ENCODE measurements around the gene ZDHHC9. TPM values are rescaled to one million over a fixed set of nuclear protein-coding genes. Genes with fewer than 3 reads are reported as not detected.

Gene ZDHHC9
- total RNA-seq, 2 donors from 2014 or later: 27.1 to 40.2 TPM

- 93 to 100% methylated on average over 1 to 8 of the region's 8 CpGs for WGBS, 2 experiments (ENCODE audit: insufficient coverage in 1 of 2, insufficient read length in 1 of 2)
- no peak for TF ChIP-seq CTCF (conservative IDR thresholded peaks at IDR 0.05)
- no peak overlapping the region for H3K9ac ChIP-seq (ENCODE audit: extremely low read depth, low read length, poor library complexity, severe bottlenecking)
- DNase-seq: no peak
- Mint-ChIP-seq H3K27ac (no peak overlapping the region), H3K36me3 (ENCODE audit: low read depth) (no peaks in the 10 kb centered on the region), H3K4me1 (peaks cover 6% of the 10 kb centered on the region), H3K27me3 (ENCODE audit: insufficient read depth) (no peaks in the 10 kb centered on the region), H3K9me3 (peaks cover 24% of the 10 kb centered on the region), H3K4me3 (no peak overlapping the region)
- H3K27ac ChIP-seq (ENCODE audit: low read depth, low read length): no peak overlapping the region
- no peaks in the 10 kb centered on the region for H3K27me3 ChIP-seq (ENCODE audit: control insufficient read depth, insufficient read depth, low read length, poor library complexity, severe bottlenecking)
- no peak overlapping the region for H3K4me3 ChIP-seq (ENCODE audit: low read length)
- no peaks in the 10 kb centered on the region for H3K9me3 ChIP-seq (ENCODE audit: control insufficient read depth, low read length)
- H3K4me1 ChIP-seq (ENCODE audit: control insufficient read depth, insufficient read depth, low read length): no peaks in the 10 kb centered on the region
- no peaks in the 10 kb centered on the region for H3K36me3 ChIP-seq (ENCODE audit: control insufficient read depth, insufficient read depth, low read length)
Measured at GRCh38 chrX:129791336-129791735, 52.4 kb downstream of the ZDHHC9 start.

- Mint-ChIP-seq H3K27me3 (ENCODE audit: insufficient read depth) (no peaks in the 10 kb centered on the region), H3K4me1 (peaks cover 6% of the 10 kb centered on the region), H3K27ac (no peak overlapping the region), H3K4me3 (no peak overlapping the region), H3K9me3 (peaks cover 24% of the 10 kb centered on the region), H3K36me3 (ENCODE audit: low read depth) (no peaks in the 10 kb centered on the region)
- Histone ChIP-seq H3K4me3 (ENCODE audit: low read length) (no peak overlapping the region), H3K4me1 (ENCODE audit: control insufficient read depth, insufficient read depth, low read length) (no peaks in the 10 kb centered on the region), H3K36me3 (ENCODE audit: control insufficient read depth, insufficient read depth, low read length) (no peaks in the 10 kb centered on the region), H3K9ac (ENCODE audit: extremely low read depth, low read length, poor library complexity, severe bottlenecking) (no peak overlapping the region), H3K9me3 (ENCODE audit: control insufficient read depth, low read length) (no peaks in the 10 kb centered on the region), H3K27me3 (ENCODE audit: control insufficient read depth, insufficient read depth, low read length, poor library complexity, severe bottlenecking) (no peaks in the 10 kb centered on the region), H3K27ac (ENCODE audit: low read depth, low read length) (no peak overlapping the region)
- no peak for DNase-seq
- WGBS, 2 experiments (ENCODE audit: insufficient coverage in 1 of 2, insufficient read length in 1 of 2): 91 to 95% methylated on average over 3 to 8 of the region's 9 CpGs
- TF ChIP-seq CTCF (conservative IDR thresholded peaks at IDR 0.05): no peak
Measured at GRCh38 chrX:129790808-129791207, 52.9 kb downstream of the ZDHHC9 start.

GRCh38 chrX:129790146-129790545 is 53.5 kb downstream of the ZDHHC9 start:
- H3K27ac Mint-ChIP-seq: no peak overlapping the region
- H3K9me3 ChIP-seq (ENCODE audit: control insufficient read depth, low read length): no peaks in the 10 kb centered on the region
- no peaks in the 10 kb centered on the region for H3K36me3 ChIP-seq (ENCODE audit: control insufficient read depth, insufficient read depth, low read length)
- no peak overlapping the region for H3K4me3 Mint-ChIP-seq
- H3K27ac ChIP-seq (ENCODE audit: low read depth, low read length): no peak overlapping the region
- no peaks in the 10 kb centered on the region for H3K27me3 ChIP-seq (ENCODE audit: control insufficient read depth, insufficient read depth, low read length, poor library complexity, severe bottlenecking)
- peaks cover 24% of the 10 kb centered on the region for H3K9me3 Mint-ChIP-seq
- DNase-seq: no peak
- 81% methylated on average over 3 of the region's 3 CpGs; no CpG with 5 or more reads in 1 of the 2 experiments for WGBS, 2 experiments (ENCODE audit: insufficient coverage in 1 of 2, insufficient read length in 1 of 2)
- H3K27me3 Mint-ChIP-seq (ENCODE audit: insufficient read depth): no peaks in the 10 kb centered on the region
- no peaks in the 10 kb centered on the region for H3K36me3 Mint-ChIP-seq (ENCODE audit: low read depth)
- no peak overlapping the region for H3K4me3 ChIP-seq (ENCODE audit: low read length)
- no peak overlapping the region for H3K9ac ChIP-seq (ENCODE audit: extremely low read depth, low read length, poor library complexity, severe bottlenecking)
- H3K4me1 ChIP-seq (ENCODE audit: control insufficient read depth, insufficient read depth, low read length): no peaks in the 10 kb centered on the region
- H3K4me1 Mint-ChIP-seq: peaks cover 6% of the 10 kb centered on the region
- TF ChIP-seq CTCF (conservative IDR thresholded peaks at IDR 0.05): no peak
